Non-pigmented ciliary epithelial cell (primary cell): Measurements from ENCODE around the gene MRPL53.
A peak's percentile ranks its signal among the peaks of the same experiment; 100 is the strongest.

Experiments
- DNase-seq: peaks from one replicate; pipeline ENCODE4 v3.0.0-alpha.2; 2010; ENCODE audit warnings: low read depth

The MRPL53 gene

GRCh38 chr2:74472086-74472944 lies at the start of gene MRPL53:
Gene MRPL53, minus strand, starts transcription at chr2:74472680. Its CDS starts 20 bp downstream, at chr2:74472660.
- DNase-seq = peak; percentile 78

GRCh38 chr2:74516650-74517049 lies 44.2 kb upstream of the MRPL53 start:
- no peak for DNase-seq

DNA sequence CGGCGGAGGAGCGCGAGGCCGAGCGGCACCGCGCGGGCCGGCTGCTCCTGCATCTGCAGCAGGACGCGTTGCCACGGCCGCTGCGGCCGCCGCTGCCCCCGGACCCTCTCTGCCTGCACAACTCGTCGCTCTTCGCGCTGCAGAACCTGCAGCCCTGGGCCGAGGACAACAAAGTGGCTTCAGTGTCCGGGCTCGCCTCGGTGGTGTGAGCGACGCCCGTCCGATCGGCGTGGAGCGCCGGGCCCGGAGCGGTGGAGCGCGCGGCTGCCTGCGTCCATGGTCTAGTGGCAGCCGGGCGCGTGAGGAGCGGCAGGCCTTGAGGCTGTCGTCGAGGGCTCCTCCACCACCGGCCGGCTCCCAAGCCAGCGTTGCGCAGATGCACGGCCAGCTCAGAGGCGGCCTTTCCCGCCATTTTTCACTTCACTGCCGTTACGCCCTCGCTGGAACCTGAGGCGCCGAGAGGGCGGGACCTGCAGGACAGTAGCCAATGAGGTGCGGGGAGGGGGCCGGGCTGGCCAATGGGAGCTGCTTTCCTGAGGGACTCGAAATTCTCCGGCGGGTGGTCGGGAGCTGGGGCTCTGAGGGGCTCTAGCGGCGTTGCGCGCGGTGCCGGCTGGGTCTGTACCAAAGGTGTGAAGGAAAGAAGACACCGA lies 43.6 kb upstream of the MRPL53 start:
- DNase-seq = no peak

DNA sequence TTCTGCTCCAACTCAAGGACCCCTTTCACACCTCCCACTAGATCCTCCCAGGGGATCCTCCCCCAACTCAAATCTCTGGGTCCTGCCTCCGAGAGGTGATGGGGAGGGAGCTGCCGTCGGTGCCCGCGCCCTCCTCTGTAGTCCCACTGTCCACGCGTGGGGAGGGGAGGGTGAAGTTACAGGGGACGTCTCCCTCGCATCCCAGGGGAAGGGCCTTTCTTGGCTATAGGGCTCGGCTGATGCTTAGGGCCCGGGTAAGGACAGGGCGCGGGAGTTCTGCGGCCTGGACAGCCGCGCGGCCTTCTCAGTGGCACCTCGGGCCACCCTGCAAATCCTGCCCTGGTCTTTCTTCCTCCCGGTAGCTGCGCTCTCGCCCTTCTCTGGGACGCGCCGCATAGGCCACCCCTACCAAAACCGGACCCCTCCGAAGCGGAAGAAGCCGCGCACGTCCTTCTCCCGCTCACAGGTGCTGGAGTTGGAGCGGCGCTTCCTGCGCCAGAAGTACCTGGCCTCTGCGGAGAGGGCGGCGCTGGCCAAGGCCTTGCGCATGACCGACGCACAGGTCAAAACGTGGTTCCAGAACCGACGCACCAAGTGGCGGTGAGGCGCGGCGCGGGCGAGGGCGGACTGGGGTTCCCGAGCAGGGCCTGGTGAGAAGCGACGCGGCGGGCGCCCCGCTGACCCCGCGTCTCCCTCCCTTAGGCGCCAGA lies 42.9 kb upstream of the MRPL53 start:
- DNase-seq = no peak

DNA sequence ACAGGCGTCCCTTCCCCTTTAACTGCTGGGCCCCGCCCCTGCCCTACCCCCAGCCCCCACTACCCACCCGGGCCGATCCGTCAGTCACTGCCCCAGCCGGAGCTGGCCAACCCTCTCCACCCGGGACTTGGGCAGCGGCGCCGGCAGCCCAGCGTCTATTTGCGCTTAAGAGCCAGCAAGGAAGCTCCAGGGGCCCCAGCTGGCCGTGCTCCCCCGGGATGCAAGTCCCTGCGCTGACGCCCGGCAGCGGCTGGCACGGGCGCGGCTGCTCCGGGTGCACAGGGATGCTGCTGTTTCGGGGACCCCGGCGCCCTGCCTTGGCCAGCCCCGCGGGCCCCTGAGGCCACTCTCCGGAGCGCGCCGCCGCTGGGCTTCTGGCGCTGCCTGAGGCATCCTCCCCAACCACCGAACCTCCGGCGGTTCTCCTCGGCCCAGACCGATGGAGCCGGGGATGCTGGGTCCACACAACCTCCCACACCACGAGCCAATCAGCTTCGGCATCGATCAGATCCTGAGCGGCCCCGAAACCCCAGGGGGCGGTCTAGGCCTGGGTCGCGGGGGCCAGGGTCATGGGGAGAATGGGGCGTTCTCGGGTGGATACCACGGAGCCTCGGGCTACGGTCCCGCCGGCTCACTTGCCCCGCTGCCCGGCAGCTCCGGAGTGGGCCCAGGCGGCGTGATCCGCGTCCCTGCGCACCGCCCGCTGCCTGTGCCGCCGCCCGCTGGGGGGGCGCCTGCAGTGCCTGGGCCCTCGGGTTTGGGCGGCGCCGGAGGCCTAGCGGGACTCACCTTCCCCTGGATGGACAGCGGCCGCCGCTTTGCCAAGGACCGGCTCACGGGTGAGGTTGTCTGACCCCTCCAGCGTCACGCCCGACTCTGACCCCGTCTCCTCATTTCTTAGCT lies 42.1 kb upstream of the MRPL53 start, which contains the start of gene TLX2:
TSS of gene TLX2 (plus strand) at position 83 of the 903 bp plus-strand sequence. CDS start at position 440, 357 bp downstream.
- DNase-seq = no peak

GRCh38 chr2:74513605-74514367 lies 41.3 kb upstream of the MRPL53 start:
- no peak for DNase-seq

DNA sequence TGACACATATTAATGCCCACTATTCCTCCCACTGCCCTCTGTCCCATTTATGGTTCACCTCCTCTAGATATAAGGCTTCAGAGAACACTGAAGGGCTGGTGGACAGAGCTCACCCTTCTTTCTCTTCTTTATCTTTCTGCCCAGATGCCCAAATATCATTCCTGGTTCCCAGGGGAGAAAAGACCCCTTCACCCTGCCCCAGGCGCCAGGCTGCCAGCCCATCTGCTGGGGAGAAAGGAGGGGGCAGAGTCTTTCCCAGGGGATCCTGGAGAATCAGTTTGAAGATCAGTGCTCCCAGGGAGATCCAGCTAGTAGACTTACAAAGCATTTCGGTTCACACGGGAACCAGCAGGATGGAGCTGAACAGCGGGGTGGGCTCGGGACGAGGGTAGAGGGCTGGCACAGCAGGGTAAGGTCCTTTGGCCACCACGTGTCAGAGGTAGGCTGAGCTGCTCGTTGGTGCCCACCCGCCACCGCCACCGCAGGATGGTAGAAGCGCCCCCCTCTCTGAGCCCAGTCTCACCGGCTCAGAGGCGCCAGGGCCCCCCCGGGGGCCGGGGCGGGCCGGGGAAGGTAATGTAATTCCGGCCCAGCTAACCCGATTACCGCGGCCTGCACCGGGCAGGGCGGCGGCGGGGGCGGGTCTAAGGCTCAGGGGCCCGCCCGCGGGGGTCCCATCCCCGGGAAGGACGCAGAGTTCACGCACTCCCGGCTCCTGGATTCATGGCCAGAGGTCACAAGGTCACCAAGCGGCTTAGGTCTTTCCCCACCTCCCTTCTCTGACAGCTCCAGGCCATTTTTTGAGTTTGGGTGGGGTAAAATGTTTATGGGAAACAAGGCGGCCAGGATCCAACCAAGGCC lies 40.5 kb upstream of the MRPL53 start:
- DNase-seq = no peak

DNA sequence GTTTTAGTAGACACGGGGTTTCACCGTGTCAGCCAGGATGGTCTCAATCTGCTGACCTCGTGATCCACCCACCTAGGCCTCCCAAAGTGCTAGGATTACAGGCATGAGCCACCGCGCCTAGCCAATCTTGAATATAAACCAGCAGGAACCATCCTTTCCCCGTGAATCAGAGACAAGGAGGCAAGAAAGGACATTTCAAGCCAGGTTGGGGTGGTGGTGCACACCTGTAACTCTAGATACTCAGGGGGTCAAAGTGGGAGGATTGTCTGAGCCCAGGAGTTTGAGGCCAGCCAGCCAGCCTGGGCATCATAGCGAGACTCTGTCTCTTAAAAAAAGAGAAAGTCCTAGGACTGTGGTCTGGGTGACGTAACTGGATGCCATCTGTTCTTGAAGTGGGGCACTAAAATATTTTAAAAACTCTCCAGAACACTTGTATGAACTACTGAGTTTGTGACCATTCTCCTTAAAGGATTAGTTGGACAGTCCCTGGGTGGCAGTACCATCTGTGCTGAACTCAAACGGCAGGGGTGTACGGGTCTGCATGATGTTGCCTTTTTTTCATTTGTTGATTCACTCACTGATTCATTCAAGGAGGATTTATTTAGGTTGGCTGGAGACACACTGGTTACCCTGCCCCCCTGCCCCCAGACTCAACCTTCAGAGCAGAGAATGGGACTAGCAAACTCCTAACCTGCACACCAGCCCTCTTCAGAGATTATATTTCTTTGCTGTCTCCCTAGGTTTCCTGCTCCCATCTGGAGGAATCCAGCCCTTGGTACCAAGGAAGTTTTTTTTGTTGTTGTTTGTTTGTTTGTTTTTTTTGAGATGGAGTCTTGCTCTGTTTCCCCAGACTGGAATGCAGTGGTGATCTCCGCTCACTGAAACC lies 38.9 kb upstream of the MRPL53 start:
- DNase-seq = no peak

DNA sequence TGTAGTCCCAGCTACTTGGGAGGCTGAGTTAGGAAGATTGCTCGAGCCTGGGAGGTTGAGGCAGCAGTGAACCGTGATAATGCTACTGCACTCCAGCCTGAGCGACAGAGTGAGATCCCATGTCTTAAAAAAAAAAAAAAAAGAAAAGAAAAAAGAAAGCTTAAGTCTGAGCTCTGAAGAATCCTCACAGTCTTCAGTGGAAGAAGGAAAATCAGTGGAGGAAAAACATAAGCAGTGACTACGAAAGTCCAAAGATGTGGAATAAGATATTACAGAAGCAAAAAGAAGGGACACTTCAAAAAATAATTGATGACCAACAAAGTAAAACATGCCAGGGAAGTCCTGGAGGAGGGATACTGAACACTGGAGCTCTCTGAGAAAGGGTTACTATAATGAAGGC lies 37.8 kb upstream of the MRPL53 start:
- DNase-seq = no peak

DNA sequence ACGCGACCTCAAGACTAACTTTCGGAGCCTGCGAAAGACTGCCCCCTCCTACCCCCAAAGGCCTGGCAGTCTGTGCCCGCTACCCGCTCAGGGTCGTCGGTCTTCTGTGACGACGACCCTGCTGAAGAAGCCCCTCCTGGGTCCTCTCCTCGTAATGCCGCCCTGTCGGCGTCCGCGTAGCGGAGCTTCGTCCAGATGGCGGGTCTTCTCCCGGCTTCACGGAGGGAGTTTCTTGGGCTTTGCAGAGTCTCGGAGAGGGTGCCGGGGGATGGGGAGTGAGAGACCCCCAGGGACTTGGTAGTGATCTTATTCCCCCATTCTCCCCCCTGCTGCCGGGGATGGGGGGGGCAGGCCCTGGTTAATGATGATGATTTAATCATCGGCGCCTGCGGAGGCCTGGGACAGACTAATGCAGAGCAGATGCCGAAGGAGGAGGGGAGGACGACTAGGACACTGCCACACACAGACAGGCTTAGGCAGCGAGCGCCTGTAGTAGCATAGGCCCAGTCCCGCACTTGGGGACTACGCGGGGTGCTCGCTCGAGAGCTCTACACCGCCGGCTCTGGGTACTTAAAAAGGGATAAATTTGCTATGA lies 35.5 kb upstream of the MRPL53 start:
- no peak for DNase-seq

GRCh38 chr2:74507145-74507925 lies 34.9 kb upstream of the MRPL53 start, which contains the start of gene PCGF1:
Gene PCGF1, minus strand, starts transcription at chr2:74507695. Its CDS starts 27 bp downstream, at chr2:74507668.
- peak; percentile 91 for DNase-seq

GRCh38 chr2:74505448-74506246 lies 33.2 kb upstream of the MRPL53 start:
- DNase-seq = no peak

DNA sequence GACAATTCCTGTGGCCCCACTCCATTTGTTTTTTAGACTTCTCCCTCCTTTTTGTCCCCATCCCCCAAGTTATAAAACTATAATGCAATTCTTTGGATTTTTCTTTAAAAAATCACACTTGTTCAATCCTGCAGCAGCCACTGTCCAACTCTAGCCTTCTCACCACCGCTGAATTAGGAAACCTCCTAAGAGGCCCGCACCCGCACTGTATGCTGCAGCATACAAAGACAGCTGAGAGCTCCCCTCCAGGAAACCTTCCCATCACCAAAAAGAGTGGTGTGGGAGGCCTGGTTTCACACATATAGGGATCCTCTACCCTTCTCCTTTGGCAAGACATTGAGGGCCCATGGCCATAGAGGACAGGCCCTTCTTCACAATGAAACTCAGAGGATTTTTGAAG lies 32.1 kb upstream of the MRPL53 start:
- DNase-seq = no peak

- DNase-seq = no peak
Observed at GRCh38 chr2:74503506-74504475, 31.3 kb upstream of the MRPL53 start.

DNA sequence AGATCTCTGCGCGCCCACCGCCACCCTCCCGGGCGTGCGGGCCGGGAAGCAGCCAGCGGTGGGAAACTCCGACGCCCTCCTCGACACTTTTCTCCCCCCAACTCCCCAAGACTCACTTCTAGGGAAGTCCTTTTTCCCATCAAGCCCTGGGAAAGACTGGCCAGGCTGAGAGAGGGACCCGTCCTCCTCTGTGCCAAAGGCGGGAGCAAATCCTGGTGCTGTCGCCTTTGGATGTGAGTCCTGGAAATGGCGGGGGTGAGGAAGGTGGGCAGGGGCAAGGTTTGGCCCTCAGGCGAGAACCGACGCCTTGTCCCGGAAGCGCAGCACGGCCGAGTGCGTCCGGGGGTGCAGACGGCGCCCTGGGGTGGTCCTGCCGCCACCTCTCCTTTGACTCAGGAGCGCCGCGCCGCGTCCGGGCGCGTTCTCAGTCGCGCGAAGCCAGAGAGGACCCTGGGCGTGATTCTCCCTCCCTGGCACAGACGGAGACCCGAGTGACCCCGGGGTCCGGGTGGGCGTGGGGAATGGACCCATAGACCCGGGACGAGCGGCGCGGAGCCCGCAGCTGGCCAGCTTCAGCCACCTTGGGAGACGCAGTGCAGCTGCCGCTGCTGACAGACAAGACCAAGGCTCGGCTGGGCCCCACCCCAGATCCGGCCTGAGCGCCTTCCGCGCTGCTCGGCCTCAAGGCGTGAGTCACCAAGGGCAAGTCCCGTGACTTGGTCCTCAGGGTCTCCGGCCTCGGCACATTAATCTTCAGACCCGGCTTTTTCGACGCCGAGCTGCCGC lies 30.4 kb upstream of the MRPL53 start:
- no peak for DNase-seq
